GM23248 (cell line): ENCODE data around the gene SARS2. TPM values are rescaled to one million over a fixed set of nuclear protein-coding genes. Genes with fewer than 3 reads are reported as not detected.

Source experiments
- DNase-seq: peaks from one replicate; pipeline ENCODE4 v3.0.0-alpha.2; 2015
- H2AFZ ChIP-seq: fragments of 200-600 bp; sonication (generic); 2 replicates; pipeline ENCODE4 v1.6.1; 2016; ENCODE audit warnings: antibody characterized with exemption
- H3F3A ChIP-seq: fragments of 200-600 bp; sonication (generic); 2 replicates; pipeline ENCODE4 v1.6.1; 2016; ENCODE audit warnings: mild to moderate bottlenecking, antibody characterized with exemption, mixed run types; ENCODE audit not compliant: insufficient read depth
- H3K27ac ChIP-seq: fragments of 200-600 bp; sonication (generic); 2 replicates; pipeline ENCODE4 v1.5.1; 2016; ENCODE audit warnings: mild to moderate bottlenecking
- H3K27me3 ChIP-seq: fragments of 200-600 bp; sonication (generic); replicated peaks from 2 replicates; pipeline ENCODE4 v1.6.1; 2016; ENCODE audit warnings: mild to moderate bottlenecking; ENCODE audit not compliant: insufficient read depth
- H3K36me3 ChIP-seq: fragments of 200-600 bp; sonication (generic); 2 replicates; pipeline ENCODE4 v1.6.1; 2016; ENCODE audit warnings: low read depth, mild to moderate bottlenecking
- H3K4me1 ChIP-seq: fragments of 200-600 bp; sonication (generic); 2 replicates; pipeline ENCODE4 v1.6.1; 2016; ENCODE audit warnings: mild to moderate bottlenecking; ENCODE audit not compliant: insufficient read depth
- H3K4me2 ChIP-seq: fragments of 200-600 bp; sonication (generic); one replicate; pipeline ENCODE4 v1.6.1; 2016; ENCODE audit warnings: mild to moderate bottlenecking; ENCODE audit not compliant: unreplicated experiment
- H3K4me3 ChIP-seq: fragments of 200-600 bp; sonication (generic); 2 replicates; pipeline ENCODE4 v1.5.1; 2016; ENCODE audit warnings: mild to moderate bottlenecking
- H3K79me2 ChIP-seq: fragments of 200-600 bp; sonication (generic); 2 replicates; pipeline ENCODE4 v1.6.1; 2016; ENCODE audit warnings: mild to moderate bottlenecking; ENCODE audit not compliant: insufficient read depth
- H3K9ac ChIP-seq: fragments of 200-600 bp; sonication (generic); 2 replicates; pipeline ENCODE4 v1.6.1; 2016; ENCODE audit warnings: mild to moderate bottlenecking
- H3K9me2 ChIP-seq: fragments of 200-600 bp; sonication (generic); 2 replicates; pipeline ENCODE4 v1.6.1; 2016; ENCODE audit warnings: mixed run types, mild to moderate bottlenecking, moderate library complexity; ENCODE audit not compliant: insufficient read depth
- H3K9me3 ChIP-seq: fragments of 200-600 bp; sonication (generic); one replicate; pipeline ENCODE4 v1.6.1; 2017; ENCODE audit warnings: low read depth
- H4K20me1 ChIP-seq: fragments of 200-600 bp; sonication (generic); 2 replicates; pipeline ENCODE4 v1.6.0; 2016; ENCODE audit not compliant: insufficient read depth
- EZH2 ChIP-seq: fragments of 200-600 bp; sonication (generic); IDR thresholded peaks from 2 replicates; pipeline ENCODE4 v1.6.1; 2018; ENCODE audit warnings: antibody characterized with exemption, mild to moderate bottlenecking; ENCODE audit not compliant: insufficient read depth, poor library complexity, severe bottlenecking
- EZH2phosphoT487 ChIP-seq: fragments of 200-600 bp; sonication (generic); IDR thresholded peaks from 2 replicates; pipeline ENCODE4 v1.6.1; 2018; ENCODE audit warnings: antibody characterized with exemption, moderate library complexity, mild to moderate bottlenecking, low read depth; ENCODE audit not compliant: insufficient read depth
- WGBS, 2 experiments: methylation state at CpG; one replicate each; pipeline ENCODE4 v1.1.6; 2015 to 2017; ENCODE audit warnings: low lambda C conversion rate in 2 of 2, low coverage in 1 of 2; ENCODE audit errors: missing lambda C conversion rate in 2 of 2; 5-methylcytosine and 5-hydroxymethylcytosine counted together
- in situ Hi-C: fragments of 300-500 bp; cut with MboI; formaldehyde crosslinking; loops from 2 replicates; pipeline ENCODE4 v1.15.0; 2020
- polyA plus RNA-seq: library from polyadenylated mRNA; unstranded; fragments of >200 nt; fragmentation: Nextera tagmentation; extraction: Ambion mirVana; gene quantifications from 2 replicates; pipeline ENCODE4 v1.2.1, GENCODE V29; 2016
- total RNA-seq: library from RNA; depleted of rRNA; stranded (reverse); fragments of >200 nt; shearing (Covaris generic); gene quantifications from 2 replicates; pipeline ENCODE4 v1.2.3, GENCODE V29; 2014

SARS2 gene
- total and polyA plus RNA-seq, 2 experiments from 2014 or later = 18.4 to 33.2 TPM

- Histone ChIP-seq H3K4me1 (no peaks in the 10 kb centered on the region), H3K9ac (no peak overlapping the region), H4K20me1 (no peaks in the 10 kb centered on the region), H3K36me3 (no peaks in the 10 kb centered on the region), H3K4me2 (no peak overlapping the region), H3K27ac (no peak overlapping the region), H3K9me2 (no peaks in the 10 kb centered on the region), H3K79me2 (no peaks in the 10 kb centered on the region), H3F3A (peaks cover 8% of the 10 kb centered on the region; the same call in 1 of the 2 replicates), H3K9me3 (no peaks in the 10 kb centered on the region), H3K27me3 (no peaks in the 10 kb centered on the region), H3K4me3 (no peak overlapping the region), H2AFZ (no peak overlapping the region)
- 92 to 95% methylated on average over 2 of the region's 2 CpGs for whole genome bisulfite sequencing, 2 experiments
- no peak for TF ChIP-seq EZH2
- TF ChIP-seq EZH2phosphoT487 = no peak
- in situ Hi-C loops = no loop called here
- no peak for DNase-seq
These were observed 27.7 kb upstream of the SARS2 start for GRCh38 chr19:38958301-38958700.

- Histone ChIP-seq H3F3A (no peaks in the 10 kb centered on the region), H3K27me3 (no peaks in the 10 kb centered on the region), H4K20me1 (no peaks in the 10 kb centered on the region), H3K36me3 (no peaks in the 10 kb centered on the region), H2AFZ (no peak overlapping the region), H3K9me2 (no peaks in the 10 kb centered on the region), H3K79me2 (no peaks in the 10 kb centered on the region), H3K4me2 (no peak overlapping the region), H3K27ac (no peak overlapping the region), H3K4me1 (no peaks in the 10 kb centered on the region), H3K9ac (no peak overlapping the region), H3K4me3 (no peak overlapping the region), H3K9me3 (no peaks in the 10 kb centered on the region)
- DNase-seq = no peak
- in situ Hi-C loops = no loop called here
- 79 to 84% methylated on average over 2 of the region's 2 CpGs for WGBS, 2 experiments
- TF ChIP-seq EZH2 (no peak), EZH2phosphoT487 (no peak)
These were observed 25.7 kb upstream of the SARS2 start for GRCh38 chr19:38956264-38956663.

- Histone ChIP-seq H2AFZ (no peak overlapping the region), H3K4me3 (no peak overlapping the region), H3K4me1 (no peaks in the 10 kb centered on the region), H3K27ac (no peak overlapping the region), H3K9me2 (no peaks in the 10 kb centered on the region), H3K4me2 (no peak overlapping the region), H3K9me3 (no peaks in the 10 kb centered on the region), H3K79me2 (no peaks in the 10 kb centered on the region), H3F3A (no peaks in the 10 kb centered on the region), H3K27me3 (no peaks in the 10 kb centered on the region), H3K36me3 (no peaks in the 10 kb centered on the region), H4K20me1 (no peaks in the 10 kb centered on the region), H3K9ac (no peak overlapping the region)
- DNase-seq = no peak
- 57 to 62% methylated on average over 4 of the region's 4 CpGs for WGBS, 2 experiments
- no peak for TF ChIP-seq EZH2
- TF ChIP-seq EZH2phosphoT487 = no peak
- in situ Hi-C loops = no loop called here
These were observed 23.1 kb upstream of the SARS2 start for GRCh38 chr19:38953677-38954076.

GRCh38 chr19:38952395-38953165 is 22.0 kb upstream of the SARS2 start:
- Histone ChIP-seq H3K27ac (no peak overlapping the region), H3K9me3 (no peaks in the 10 kb centered on the region), H3K4me3 (no peak overlapping the region), H3K4me1 (no peaks in the 10 kb centered on the region), H3K36me3 (no peaks in the 10 kb centered on the region), H3K4me2 (no peak overlapping the region), H3K9ac (no peak overlapping the region), H3K79me2 (no peaks in the 10 kb centered on the region), H2AFZ (no peak overlapping the region), H3K9me2 (no peaks in the 10 kb centered on the region), H3K27me3 (no peaks in the 10 kb centered on the region), H3F3A (no peaks in the 10 kb centered on the region), H4K20me1 (no peaks in the 10 kb centered on the region)
- in situ Hi-C loops = no loop called here
- no peak for DNase-seq
- WGBS, 2 experiments = 95 to 96% methylated on average over 13 of the region's 13 CpGs
- TF ChIP-seq EZH2phosphoT487 = no peak
- no peak for TF ChIP-seq EZH2
